HG03378 (cell line): Measurements from ENCODE around the gene CHDH.

Experiments used
- ATAC-seq: cut with Tn5 transposase; IDR thresholded peaks from one replicate; pipeline ENCODE4 v1.9.1; 2021; ENCODE audit warnings: mild to moderate bottlenecking, moderate library complexity; ENCODE audit not compliant: unreplicated experiment

The CHDH gene

DNA sequence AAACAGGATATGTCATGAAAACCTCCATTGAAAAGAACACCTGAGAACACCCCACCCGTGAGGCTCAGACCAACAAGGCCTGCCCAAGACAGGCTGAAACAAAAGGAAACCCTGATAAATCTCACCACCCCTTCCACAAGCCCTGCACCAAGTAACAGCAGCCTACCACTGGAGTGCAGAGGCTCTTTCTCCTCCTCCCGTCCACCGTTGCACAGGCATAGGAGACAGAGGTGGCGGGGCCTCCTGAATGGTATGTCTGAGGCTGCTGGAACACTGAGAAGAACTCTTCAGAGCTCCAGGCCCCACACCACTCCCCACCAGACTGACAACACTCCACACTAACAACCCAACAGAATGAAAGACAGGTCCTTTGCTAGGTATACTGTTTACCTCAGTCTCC is 21.4 kb downstream of the CHDH start:
- ATAC-seq = no peak

DNA sequence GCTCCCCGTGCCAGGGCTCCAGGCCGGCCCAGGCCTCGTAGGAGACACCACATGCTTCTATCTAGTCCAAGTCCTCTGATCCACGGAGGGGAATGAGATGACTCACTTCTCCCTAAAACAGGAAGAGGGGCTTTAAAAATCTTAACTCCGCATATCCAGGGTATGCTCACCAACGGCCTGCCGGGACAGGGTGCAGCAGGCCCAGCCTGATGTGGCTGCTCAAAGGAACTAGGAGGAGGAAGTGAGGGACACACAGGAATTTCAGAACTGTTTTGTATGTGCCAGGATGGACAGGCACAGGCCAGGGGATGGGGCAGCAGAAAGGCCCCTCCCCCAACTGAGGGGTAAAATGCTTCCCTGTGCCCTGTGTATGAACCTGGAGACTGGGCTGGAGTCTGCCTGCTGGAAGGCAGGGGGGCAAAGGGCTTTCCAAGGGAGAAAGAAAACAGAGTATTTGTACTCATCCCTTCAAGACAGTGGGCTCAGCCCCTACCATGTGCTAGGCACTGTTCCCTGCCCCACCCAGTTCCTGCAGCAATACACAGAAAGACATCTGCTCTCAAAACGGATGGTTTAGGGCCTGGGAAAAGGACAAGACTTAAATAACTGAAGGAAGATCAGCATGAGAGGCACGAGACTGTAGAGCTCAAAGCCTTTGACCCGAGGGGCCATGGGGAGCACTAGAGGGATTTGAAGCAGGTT is 22.1 kb downstream of the CHDH start:
- no peak for ATAC-seq

DNA sequence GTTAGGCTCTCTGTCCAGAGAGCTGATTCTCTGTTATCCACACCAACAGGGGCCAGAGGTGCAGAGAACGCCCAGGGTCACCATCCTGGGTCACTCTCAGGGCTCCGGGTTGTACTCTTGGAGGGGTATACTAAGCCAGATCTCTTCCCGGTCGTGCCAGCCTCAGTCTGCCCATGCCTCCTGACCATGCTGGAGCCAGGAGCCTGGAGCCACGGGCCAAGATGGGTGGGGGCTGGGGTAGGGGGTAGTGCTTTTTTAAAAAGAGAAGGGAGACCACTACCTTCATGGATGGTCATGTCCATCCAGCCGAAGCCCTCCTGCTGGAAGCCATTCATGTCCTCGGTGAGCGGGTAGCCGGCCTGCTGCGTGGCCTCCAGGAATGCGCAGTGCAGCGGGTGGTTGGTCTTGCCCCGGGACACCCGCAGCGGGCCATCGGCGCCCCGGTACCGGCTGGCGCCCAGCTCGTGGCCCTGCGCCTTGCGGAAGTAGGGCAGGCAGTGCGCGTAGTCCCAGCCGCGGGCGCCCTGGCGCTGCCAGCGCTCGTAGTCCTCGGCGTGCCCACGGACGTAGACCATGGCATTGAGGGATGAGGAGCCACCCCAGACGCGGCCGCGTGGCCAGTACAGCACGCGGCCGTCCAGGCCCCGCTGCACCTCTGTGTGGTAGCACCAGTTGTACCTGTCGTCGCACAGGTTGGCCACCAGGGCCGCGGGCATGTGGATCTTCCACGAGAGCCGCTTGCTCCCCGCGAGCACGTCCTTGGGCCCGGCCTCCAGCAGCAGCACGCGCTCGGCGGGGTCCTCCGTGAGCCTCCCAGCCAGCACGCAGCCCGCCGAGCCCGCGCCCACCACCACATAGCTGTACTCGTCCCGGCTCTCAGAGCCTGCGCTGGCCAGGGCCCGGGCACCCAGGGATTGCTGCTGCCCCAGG is 22.9 kb downstream of the CHDH start:
- ATAC-seq = no peak

DNA sequence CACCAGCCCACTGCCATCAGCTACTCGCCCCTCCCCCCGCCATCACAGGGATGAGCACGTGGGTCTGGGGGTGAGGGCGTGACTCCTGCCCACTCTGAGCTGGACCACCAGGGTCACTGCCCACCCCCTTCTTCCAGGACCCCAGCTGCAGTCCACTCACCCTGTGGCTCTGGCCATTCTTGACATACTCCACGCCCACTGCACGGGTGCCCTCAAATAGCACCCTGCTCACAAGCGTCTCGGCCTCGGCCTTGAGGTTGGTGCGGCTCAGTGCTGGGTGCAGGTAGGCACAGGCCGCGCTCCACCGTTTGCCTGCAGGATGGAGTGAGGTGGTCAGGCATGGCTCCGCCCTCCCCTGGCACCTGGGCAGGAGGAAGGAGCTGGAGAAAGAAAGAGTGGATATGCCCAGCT is 23.9 kb downstream of the CHDH start:
- no peak for ATAC-seq

DNA sequence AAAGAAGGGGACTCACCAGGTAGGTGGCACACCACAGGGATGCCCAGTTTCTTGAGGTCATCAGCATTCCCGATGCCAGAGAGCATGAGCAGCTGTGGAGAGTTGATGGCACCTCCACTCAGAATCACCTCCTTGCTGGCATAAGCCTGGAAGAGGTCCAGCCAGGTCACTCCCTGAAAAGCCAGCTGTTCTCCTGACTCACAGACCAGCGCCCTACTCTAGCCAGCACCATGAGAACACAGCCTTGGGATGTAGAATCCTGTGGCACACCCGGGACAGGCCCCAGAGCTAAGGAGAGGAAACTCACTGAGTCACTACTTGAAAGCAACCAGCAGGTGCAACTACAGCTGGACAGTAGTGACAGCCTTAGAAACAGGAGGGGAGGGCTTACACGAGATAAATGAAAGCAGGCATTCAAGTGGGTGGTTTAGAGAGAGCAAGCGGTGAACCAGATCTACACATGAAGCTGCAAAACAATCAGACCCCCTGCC is 24.5 kb downstream of the CHDH start:
- ATAC-seq = no peak

DNA sequence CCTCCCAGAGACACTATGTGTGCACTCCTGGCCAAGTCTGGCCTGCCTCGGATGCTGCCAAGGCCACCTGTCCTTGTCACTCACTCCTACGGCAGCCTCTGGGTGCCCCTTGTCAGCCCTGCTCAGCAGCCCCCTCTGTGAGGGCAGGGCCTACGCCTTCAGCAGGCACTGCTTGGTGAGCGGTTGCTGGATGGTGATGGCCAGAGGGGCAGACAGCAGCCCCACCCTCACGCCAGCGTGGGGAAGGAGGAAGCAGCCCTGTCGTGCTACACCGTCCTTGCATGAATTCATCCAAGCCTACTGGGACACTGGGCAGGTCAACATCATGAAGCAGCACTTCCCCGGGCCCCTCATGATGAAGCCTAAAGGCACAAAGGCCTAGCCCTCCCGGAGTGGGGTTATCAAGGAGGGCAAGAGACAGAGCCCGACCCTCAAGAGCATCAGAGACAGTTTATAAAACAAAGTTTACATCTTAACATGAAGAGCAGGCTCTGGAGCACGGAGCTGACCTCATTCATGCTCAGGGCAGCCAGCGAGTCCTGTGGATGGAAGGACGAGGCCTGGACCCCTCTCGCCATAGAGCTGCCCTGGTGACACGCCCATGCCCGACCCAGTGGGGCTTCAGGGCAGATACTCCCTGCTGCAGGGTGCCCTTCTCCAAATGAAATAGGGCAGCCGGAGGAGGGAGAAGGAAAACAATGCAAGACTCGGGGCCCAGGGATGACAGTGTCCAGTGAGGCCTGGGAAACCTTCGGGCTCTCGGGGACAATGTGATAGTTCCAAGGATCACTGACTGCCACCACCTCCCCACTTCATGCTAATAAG is 25.3 kb downstream of the CHDH start:
- no peak for ATAC-seq

DNA sequence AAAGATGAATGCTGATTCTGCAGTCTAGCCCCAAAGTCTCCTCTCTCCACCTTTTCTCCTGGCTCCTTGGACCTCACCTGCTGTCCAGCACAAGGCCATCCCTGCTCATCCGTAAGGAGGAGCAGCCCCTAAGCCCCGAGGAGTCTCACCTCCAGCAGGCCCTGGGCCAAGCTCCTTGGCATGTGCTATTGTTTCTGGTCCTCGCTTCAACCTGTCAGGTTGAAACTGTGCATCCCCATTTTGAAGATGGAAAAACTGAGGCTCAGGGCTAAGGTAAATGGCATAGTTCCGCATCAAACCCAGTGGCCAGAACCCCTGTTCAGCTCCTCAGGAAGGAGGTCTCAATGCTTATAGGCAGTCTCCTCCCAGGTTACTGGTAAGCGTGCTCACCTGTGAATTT is 26.1 kb downstream of the CHDH start:
- ATAC-seq = no peak

DNA sequence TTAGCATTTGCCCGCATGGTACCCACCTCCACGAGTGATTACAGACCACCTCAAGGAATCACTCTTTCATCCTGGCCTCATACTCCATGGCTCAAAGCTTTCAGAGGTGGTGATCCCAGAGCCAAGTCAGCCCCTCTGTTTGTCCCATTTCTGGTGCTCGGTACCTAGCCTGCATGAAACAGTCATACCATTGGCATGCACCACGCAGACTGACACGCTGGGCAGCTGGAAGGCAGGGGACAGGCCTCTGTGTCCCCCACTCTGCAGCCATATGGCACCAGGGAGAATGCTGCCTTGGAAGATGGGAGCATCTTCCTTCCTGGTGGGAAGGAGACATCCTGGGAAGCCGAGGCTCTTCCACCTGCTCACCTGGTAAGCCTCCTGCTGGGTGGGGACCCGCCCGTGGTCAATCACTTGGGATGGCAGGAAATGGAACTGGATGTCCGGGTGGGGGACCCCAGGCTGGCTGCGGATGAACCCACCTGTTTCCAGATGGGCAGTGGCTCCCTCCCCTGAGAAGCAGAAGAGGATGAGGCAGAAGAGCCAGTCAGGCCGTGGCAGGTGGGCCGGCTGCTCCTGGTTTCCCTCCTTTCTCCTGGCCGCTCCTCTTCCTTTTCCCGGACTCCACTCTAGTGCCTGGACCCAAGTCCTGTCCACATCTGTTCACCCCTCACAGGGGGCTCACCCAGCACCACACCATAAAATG is 26.9 kb downstream of the CHDH start:
- no peak for ATAC-seq

DNA sequence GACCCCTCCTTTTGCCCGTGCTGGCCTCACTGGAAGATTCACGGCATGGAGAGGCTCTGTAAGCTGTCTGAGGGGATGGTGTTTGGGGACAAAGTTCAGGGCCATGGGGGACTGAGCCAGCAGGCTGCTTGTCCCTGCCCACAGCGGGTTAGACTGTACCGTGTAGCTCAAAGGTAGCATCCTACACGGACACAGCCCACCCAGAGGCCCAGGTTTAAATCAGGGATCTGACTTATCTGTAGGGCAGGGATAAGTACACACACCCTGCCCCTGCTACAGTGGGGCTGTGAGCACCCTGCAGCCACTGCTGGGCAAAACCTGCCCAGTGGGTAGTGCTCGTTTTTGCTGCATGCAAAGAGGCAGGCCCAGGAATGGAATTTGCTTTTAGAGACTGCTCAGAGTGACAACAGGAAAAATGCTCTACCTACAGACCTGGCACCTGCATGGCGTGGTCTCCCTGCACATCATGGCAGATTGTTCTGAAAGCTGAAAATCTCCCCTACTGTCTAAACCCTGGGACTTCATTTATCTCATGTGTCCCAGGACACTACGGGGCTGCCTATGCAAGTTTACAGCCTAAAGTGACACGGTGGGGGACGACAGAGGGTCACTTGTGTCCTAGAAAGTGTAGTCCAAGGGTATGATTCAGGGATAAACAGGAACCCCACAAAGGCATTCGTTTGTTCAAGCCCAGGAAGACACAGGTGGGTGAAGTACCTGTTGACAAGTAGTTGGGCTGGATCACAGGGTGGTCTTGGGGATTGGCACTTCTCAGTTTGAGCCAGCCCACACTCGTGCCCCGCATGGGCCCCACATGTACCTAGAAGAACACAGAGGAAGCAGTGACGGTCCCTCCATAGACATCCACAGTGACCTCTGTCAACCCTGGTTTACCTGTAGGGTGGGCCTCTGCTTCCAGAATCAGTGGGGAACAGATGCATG is 27.7 kb downstream of the CHDH start:
- ATAC-seq = no peak

DNA sequence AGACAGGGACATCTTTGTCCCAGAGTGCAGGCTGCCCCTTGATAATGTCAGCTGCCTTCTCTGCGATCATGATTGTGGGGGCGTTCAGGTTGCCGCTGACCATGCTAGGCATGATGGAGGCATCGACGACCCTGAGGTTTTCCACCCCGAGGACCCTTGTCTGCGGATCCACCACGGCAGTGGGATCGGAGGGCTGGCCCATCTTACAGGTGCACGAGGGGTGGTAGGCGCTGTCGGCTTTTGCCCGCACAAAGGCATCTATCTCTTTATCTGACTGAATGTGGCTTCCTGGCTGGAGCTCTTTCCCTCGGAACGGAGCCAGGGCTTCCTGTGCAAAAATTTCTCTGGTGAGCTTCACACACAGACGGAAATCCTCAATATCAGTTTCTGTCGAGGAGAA is 28.4 kb downstream of the CHDH start:
- no peak for ATAC-seq

DNA sequence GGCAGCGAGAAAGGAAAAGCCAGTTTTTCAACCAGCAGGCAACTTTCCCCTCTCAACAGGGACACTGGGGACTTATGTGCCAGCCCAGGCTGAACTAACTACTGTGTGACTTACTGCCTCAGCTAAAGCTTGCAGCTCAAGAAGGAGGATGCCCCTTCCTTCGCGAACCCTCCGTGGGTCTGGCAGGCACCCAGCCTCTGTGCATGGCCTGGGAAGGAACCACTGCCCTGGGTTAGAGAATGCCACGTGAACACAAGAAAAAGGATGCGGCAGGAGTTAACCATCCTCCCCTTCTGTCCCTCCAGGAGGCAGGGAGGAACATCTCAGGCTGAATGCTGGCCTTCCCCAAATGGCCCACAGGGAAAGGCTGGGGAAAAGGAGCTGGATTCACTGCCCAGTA is 29.0 kb downstream of the CHDH start:
- no peak for ATAC-seq

DNA sequence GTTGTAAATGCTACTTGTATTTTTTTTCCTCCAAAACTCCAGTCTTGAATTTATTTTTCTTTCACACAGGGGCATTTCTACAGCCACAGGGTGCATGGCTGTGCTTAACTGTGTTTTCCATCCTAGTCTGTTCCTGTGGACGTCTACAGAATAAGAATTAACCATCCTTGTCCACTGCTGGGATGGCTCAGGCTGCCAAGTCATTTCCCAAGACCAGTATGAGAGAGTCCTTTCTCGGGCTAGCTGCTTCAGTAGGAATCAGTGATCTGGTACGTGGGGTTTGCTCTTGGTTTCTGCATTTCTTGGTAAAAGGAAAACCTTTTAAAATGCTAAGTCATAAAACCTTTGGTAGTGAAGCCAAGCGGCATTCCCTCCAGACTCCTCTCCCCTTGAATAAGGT is 29.8 kb downstream of the CHDH start:
- ATAC-seq = no peak

DNA sequence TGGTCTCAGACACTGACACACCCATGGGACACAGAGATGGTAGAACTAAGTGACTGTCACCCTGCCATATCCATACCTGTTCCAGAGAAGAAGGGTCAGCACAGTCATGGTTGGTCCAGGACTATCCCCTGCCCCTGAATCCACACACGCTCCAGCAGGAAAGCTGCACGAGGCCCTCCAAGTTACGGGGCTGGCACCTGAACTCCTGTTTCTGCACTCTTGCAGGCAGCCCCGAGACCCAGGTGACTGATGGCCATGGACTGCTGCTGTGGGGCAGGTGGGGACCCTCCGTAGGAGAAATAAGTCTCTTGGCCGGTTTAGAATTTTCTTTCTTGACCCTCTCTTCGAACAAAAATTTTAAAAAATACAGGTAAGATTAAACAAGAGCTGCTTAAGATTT is 30.6 kb downstream of the CHDH start:
- no peak for ATAC-seq

DNA sequence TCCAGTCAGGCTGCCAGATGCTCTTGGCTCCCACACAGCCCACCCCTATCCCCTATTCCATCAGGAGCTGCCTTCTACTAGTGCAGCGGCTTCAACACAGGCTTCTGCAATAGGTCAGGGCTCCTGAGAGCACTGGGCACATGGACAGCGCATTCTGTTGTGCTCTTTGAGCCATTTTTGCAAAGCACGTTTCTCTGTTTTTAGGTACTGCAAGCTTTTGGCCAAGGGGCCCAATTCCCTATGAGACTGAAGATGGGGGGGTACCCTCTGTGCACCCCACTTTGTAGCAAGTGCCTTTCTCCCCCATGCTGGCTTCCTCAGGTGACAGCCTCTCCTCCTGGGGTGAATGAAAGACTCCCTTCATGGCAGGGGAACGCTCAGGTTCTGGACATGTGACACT is 31.2 kb downstream of the CHDH start:
- no peak for ATAC-seq

DNA sequence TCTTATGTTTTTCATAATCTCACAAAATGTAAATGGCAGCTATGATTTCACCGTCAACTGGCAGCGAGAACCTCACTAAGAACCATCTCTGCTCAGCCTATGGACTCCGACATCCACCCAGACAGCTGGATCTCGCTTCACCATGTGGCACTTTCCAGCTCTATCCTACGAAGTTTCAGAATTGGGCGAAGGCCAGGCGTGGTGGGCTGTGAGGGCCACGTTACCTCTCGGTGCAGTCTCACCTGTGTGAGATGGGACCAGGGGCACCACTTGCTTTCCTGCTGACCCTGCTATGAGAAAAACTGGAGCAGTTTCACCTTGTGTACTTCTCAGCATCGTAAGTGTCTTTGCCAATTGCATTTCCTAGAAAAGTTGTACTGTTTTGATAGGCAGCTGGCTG is 32.3 kb downstream of the CHDH start:
- no peak for ATAC-seq

DNA sequence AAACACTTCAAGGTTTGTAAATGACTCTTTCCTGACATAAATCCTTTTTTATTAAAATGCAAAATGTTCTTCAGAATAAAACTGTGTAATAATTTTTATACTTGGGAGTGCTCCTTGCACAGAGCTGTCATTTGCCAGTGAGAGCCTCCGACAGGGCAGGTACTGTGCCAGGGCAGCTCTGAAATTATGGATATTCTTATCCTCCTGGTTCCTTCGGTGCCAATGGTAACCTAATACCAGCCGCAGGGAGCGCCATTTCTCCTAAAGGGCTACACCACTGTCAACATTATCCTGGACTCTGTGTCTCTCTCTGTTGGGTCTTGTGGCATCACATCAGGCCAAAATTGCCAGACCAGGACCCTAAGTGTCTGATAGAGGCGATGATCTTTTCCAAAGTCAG is 33.0 kb downstream of the CHDH start:
- ATAC-seq = no peak

DNA sequence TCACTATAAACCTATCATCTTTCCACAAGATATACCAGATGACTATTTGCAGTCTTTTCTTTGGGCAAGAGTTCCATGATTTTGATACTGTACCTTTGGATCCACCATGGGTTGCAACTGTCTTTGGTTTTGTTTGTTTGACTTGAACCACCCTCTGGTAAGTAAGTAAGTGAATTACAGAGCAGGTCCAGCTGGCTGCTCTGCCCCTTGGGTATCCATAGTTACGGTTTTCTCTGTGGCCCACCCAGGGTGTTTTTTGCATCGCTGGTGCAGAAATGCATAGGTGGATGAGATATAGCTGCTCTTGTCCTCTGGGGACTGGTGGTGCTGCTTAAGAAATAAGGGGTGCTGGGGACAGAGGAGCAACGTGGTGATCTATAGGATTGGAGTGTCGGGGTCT is 33.8 kb downstream of the CHDH start:
- ATAC-seq = no peak

DNA sequence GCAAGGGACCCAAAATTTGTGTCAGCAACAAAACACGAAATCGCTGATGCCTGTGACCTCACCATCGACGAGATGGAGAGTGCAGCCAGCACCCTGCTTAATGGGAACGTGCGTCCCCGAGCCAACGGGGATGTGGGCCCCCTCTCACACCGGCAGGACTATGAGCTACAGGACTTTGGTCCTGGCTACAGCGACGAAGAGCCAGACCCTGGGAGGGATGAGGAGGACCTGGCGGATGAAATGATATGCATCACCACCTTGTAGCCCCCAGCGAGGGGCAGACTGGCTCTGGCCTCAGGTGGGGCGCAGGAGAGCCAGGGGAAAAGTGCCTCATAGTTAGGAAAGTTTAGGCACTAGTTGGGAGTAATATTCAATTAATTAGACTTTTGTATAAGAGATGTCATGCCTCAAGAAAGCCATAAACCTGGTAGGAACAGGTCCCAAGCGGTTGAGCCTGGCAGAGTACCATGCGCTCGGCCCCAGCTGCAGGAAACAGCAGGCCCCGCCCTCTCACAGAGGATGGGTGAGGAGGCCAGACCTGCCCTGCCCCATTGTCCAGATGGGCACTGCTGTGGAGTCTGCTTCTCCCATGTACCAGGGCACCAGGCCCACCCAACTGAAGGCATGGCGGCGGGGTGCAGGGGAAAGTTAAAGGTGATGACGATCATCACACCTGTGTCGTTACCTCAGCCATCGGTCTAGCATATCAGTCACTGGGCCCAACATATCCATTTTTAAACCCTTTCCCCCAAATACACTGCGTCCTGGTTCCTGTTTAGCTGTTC is 34.9 kb downstream of the CHDH start:
- ATAC-seq = no peak
